K562 (cell line): ENCODE results near the gene DRD2.

Source experiments
- EZH2 ChIP-seq: IDR thresholded peaks from 2 replicates; pipeline ENCODE4 v1.6.1; 2012; ENCODE audit warnings: low read depth, mild to moderate bottlenecking, inconsistent platforms, low read length, borderline replicate concordance
- HMG20B ChIP-seq: fragments of 250-450 bp; sonication (Bioruptor Pico); IDR thresholded peaks from 2 replicates; pipeline ENCODE4 v1.5.0; 2021; ENCODE audit warnings: mild to moderate bottlenecking
- HNRNPLL ChIP-seq: fragments of 200-400 bp; formaldehyde crosslinking; IDR thresholded peaks from 2 replicates; pipeline ENCODE4 v1.6.1; 2017; ENCODE audit warnings: low read length, low read depth, mild to moderate bottlenecking; ENCODE audit not compliant: poor library complexity, severe bottlenecking
- MAFK ChIP-seq: IDR thresholded peaks from 2 replicates; pipeline ENCODE4 v1.6.1; 2011; ENCODE audit warnings: low read length, improper control_type of control experiment
- NCOA6 ChIP-seq: fragments of 450-650 bp; IDR thresholded peaks from 2 replicates; pipeline ENCODE4 v1.6.1; 2017; ENCODE audit warnings: mild to moderate bottlenecking
- POLR2A ChIP-seq: fragments of 450-650 bp; conservative IDR thresholded peaks from 2 replicates; pipeline ENCODE4 v1.6.1; 2016
- RNF2 ChIP-seq: sonication (generic); IDR thresholded peaks from 2 replicates; pipeline ENCODE4 v1.6.1; 2016
- SMC3 ChIP-seq: conservative IDR thresholded peaks from 2 replicates; pipeline ENCODE4 v1.6.1; 2011; ENCODE audit warnings: low read depth, low read length, improper control_type of control experiment; ENCODE audit not compliant: insufficient read depth
- TF ChIP-seq, protein P1 (sequence below): sonication (generic); formaldehyde crosslinking; IDR thresholded peaks from 2 replicates; pipeline ENCODE4 v1.8.0; 2022; ENCODE audit warnings: missing genetic modification reagents, mild to moderate bottlenecking, borderline replicate concordance
- TF ChIP-seq, protein P2 (sequence below): fragments of 450-650 bp; IDR thresholded peaks from 2 replicates; pipeline ENCODE4 v1.6.1; 2016
- TF ChIP-seq, protein P3 (sequence below), 3 experiments: IDR thresholded peaks in 2 of 3; conservative IDR thresholded peaks in 1 of 3; 2 replicates each; pipeline ENCODE4 v1.5.1; 2011 to 2012; ENCODE audit warnings: low read length in 3 of 3, mild to moderate bottlenecking in 3 of 3, control low read depth in 2 of 3, improper control_type of control experiment in 1 of 3, inconsistent platforms in 1 of 3, low read depth in 1 of 3, mixed read lengths in 1 of 3, moderate library complexity in 1 of 3; ENCODE audit not compliant: insufficient read depth in 2 of 3
- TF ChIP-seq, protein P4 (sequence below): fragments of 450-650 bp; IDR thresholded peaks from 2 replicates; pipeline ENCODE4 v1.6.1; 2017; ENCODE audit warnings: mild to moderate bottlenecking, moderate library complexity
- TF ChIP-seq, protein P5 (sequence below): sonication (generic); formaldehyde crosslinking; IDR thresholded peaks from 2 replicates; pipeline ENCODE4 v1.8.1; 2022; ENCODE audit warnings: missing genetic modification reagents

DNA sequence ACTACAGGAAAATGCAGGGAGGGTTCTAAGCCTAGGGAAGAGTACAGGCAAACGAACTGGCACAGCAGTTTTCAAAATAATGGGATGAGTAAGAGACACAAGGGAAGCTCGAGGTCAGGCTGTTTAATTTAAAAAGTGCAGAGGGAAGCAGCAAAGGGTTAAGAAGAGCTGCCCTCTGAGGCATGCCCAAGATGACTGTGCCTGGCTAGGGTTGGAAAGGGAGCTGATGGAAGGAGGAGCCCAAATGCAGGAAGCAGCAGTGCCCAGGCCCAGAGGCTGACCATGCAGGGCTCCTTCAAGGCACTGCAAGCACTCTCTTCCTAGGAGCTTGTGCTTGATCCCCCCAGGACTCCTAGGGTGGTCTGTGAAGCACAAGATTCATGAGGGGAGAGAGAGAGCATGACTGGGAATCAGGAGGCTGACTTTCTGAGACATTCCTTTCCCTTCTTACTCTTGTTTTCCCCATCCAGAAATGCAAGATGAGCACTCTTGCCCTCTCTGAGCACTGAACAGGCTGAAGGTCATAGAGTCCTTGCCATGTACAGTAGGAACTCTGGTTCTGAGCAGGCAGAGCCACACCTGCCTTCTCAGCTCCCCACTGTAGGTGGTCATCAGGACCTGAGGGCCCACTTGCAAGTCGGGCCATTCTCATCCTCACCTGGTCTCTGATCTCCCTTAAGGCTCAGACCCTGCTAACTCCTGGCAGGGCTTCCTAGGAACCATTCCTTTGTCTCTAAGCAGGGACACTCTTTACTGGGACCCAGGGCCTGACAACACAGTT lies 46.7 kb upstream of the DRD2 start:
- TF ChIP-seq HNRNPLL (no peak), MAFK (no peak), SMC3 (no peak), EZH2 (no peak), HMG20B (CRISPR knock-in tag) (no peak), POLR2A (no peak), NCOA6 (no peak), RNF2 (no peak)
- TF ChIP-seq, protein P1, sequence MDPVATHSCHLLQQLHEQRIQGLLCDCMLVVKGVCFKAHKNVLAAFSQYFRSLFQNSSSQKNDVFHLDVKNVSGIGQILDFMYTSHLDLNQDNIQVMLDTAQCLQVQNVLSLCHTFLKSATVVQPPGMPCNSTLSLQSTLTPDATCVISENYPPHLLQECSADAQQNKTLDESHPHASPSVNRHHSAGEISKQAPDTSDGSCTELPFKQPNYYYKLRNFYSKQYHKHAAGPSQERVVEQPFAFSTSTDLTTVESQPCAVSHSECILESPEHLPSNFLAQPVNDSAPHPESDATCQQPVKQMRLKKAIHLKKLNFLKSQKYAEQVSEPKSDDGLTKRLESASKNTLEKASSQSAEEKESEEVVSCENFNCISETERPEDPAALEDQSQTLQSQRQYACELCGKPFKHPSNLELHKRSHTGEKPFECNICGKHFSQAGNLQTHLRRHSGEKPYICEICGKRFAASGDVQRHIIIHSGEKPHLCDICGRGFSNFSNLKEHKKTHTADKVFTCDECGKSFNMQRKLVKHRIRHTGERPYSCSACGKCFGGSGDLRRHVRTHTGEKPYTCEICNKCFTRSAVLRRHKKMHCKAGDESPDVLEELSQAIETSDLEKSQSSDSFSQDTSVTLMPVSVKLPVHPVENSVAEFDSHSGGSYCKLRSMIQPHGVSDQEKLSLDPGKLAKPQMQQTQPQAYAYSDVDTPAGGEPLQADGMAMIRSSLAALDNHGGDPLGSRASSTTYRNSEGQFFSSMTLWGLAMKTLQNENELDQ (CRISPR knock-in tag) = no peak
- TF ChIP-seq, protein P2, sequence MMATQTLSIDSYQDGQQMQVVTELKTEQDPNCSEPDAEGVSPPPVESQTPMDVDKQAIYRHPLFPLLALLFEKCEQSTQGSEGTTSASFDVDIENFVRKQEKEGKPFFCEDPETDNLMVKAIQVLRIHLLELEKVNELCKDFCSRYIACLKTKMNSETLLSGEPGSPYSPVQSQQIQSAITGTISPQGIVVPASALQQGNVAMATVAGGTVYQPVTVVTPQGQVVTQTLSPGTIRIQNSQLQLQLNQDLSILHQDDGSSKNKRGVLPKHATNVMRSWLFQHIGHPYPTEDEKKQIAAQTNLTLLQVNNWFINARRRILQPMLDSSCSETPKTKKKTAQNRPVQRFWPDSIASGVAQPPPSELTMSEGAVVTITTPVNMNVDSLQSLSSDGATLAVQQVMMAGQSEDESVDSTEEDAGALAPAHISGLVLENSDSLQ = no peak
- TF ChIP-seq, protein P3, sequence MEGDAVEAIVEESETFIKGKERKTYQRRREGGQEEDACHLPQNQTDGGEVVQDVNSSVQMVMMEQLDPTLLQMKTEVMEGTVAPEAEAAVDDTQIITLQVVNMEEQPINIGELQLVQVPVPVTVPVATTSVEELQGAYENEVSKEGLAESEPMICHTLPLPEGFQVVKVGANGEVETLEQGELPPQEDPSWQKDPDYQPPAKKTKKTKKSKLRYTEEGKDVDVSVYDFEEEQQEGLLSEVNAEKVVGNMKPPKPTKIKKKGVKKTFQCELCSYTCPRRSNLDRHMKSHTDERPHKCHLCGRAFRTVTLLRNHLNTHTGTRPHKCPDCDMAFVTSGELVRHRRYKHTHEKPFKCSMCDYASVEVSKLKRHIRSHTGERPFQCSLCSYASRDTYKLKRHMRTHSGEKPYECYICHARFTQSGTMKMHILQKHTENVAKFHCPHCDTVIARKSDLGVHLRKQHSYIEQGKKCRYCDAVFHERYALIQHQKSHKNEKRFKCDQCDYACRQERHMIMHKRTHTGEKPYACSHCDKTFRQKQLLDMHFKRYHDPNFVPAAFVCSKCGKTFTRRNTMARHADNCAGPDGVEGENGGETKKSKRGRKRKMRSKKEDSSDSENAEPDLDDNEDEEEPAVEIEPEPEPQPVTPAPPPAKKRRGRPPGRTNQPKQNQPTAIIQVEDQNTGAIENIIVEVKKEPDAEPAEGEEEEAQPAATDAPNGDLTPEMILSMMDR (IDR thresholded peaks at IDR 0.05 in 2 of 3, conservative IDR thresholded peaks at IDR 0.05 in 1 of 3; ENCODE audit: insufficient read depth in 2 of 3, low read depth in 1 of 3, low read length in 3 of 3) = no peak
- TF ChIP-seq, protein P4, sequence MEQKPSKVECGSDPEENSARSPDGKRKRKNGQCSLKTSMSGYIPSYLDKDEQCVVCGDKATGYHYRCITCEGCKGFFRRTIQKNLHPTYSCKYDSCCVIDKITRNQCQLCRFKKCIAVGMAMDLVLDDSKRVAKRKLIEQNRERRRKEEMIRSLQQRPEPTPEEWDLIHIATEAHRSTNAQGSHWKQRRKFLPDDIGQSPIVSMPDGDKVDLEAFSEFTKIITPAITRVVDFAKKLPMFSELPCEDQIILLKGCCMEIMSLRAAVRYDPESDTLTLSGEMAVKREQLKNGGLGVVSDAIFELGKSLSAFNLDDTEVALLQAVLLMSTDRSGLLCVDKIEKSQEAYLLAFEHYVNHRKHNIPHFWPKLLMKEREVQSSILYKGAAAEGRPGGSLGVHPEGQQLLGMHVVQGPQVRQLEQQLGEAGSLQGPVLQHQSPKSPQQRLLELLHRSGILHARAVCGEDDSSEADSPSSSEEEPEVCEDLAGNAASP = no peak
- TF ChIP-seq, protein P5, sequence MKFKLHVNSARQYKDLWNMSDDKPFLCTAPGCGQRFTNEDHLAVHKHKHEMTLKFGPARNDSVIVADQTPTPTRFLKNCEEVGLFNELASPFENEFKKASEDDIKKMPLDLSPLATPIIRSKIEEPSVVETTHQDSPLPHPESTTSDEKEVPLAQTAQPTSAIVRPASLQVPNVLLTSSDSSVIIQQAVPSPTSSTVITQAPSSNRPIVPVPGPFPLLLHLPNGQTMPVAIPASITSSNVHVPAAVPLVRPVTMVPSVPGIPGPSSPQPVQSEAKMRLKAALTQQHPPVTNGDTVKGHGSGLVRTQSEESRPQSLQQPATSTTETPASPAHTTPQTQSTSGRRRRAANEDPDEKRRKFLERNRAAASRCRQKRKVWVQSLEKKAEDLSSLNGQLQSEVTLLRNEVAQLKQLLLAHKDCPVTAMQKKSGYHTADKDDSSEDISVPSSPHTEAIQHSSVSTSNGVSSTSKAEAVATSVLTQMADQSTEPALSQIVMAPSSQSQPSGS (CRISPR knock-in tag) = no peak
